ENCODE data around the gene TRMT6.

The TRMT6 gene

DNA sequence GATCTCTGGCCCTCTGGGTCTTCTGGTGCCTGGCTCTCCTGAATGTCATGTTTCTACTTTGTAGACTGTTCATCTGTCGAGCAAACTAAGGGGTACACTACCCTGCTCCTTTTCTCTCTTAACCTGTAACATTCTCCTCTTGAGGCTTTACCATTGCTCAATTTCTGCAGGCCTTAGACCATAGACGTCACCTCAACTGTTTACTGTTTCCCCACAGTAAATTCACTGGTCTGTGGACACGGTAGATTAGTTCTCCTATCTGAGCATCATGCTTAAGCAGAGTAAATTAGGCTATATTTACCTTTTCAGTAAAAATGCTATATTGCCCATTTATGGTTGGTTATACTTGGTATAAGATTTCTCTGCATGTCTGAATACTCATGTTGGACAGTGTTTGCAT lies 40.6 kb upstream of the TRMT6 start:
- H3K4me1 ChIP-seq (ENCODE audit: low read depth, poor library complexity, severe bottlenecking), result peaks cover 8% of the 10 kb centered on the region
- H3K9ac ChIP-seq, result no peak overlapping the region
- no peak overlapping the region for H2AFZ ChIP-seq (ENCODE audit: low read depth)
- H3K4me3 ChIP-seq (IDR thresholded peaks at IDR 0.05; ENCODE audit: insufficient read depth, low read depth, low read length), result no peak overlapping the region
- TF ChIP-seq, protein P1, sequence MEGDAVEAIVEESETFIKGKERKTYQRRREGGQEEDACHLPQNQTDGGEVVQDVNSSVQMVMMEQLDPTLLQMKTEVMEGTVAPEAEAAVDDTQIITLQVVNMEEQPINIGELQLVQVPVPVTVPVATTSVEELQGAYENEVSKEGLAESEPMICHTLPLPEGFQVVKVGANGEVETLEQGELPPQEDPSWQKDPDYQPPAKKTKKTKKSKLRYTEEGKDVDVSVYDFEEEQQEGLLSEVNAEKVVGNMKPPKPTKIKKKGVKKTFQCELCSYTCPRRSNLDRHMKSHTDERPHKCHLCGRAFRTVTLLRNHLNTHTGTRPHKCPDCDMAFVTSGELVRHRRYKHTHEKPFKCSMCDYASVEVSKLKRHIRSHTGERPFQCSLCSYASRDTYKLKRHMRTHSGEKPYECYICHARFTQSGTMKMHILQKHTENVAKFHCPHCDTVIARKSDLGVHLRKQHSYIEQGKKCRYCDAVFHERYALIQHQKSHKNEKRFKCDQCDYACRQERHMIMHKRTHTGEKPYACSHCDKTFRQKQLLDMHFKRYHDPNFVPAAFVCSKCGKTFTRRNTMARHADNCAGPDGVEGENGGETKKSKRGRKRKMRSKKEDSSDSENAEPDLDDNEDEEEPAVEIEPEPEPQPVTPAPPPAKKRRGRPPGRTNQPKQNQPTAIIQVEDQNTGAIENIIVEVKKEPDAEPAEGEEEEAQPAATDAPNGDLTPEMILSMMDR (conservative IDR thresholded peaks at IDR 0.05; ENCODE audit: low read depth, low read length), result no peak
- no peaks in the 10 kb centered on the region; the same call in 1 of the 2 replicates for H3K36me3 ChIP-seq (ENCODE audit: insufficient read depth)
- H3K4me2 ChIP-seq, result no peak overlapping the region
- H3K27me3 ChIP-seq (ENCODE audit: insufficient read depth, low read depth), result no peaks in the 10 kb centered on the region
- no peaks in the 10 kb centered on the region for H3K79me2 ChIP-seq (ENCODE audit: insufficient read depth, low read depth)
- no peak overlapping the region for H3K27ac ChIP-seq
- no peaks in the 10 kb centered on the region for H4K20me1 ChIP-seq (ENCODE audit: insufficient read depth)

DNA sequence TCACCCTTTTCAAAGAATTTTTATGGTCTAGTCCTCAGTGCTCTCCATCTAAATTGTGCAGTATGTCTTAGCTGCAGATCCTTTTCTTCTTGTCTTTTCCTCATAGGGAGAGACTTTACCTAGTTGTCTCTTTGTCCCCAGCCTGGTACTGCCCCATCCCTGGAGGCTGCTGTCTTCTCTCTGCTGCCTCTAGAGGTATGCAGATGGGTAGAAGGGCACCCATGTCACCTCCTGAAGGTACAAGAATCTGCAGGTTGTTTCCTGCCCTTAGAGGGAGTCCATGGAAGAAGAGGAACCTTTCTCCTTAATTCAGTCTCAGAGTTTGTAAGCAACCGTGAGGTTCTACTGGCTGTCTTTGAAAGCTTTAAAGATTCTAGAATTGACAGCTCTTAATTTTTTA lies 39.2 kb upstream of the TRMT6 start:
- Histone ChIP-seq H3K4me1 (ENCODE audit: low read depth, poor library complexity, severe bottlenecking) (no peaks in the 10 kb centered on the region), H3K79me2 (ENCODE audit: insufficient read depth, low read depth) (no peaks in the 10 kb centered on the region), H3K27ac (no peak overlapping the region), H3K27me3 (ENCODE audit: insufficient read depth, low read depth) (no peaks in the 10 kb centered on the region), H4K20me1 (ENCODE audit: insufficient read depth) (no peaks in the 10 kb centered on the region), H2AFZ (ENCODE audit: low read depth) (no peak overlapping the region), H3K4me2 (no peak overlapping the region), H3K9ac (no peak overlapping the region), H3K4me3 (IDR thresholded peaks at IDR 0.05; ENCODE audit: insufficient read depth, low read depth, low read length) (no peak overlapping the region), H3K36me3 (ENCODE audit: insufficient read depth) (no peaks in the 10 kb centered on the region; the same call in 1 of the 2 replicates)
- TF ChIP-seq, protein P1 (conservative IDR thresholded peaks at IDR 0.05; ENCODE audit: low read depth, low read length), result 0 out of 2 replicates have a peak, but pooled peaks have one; percentile 15

DNA sequence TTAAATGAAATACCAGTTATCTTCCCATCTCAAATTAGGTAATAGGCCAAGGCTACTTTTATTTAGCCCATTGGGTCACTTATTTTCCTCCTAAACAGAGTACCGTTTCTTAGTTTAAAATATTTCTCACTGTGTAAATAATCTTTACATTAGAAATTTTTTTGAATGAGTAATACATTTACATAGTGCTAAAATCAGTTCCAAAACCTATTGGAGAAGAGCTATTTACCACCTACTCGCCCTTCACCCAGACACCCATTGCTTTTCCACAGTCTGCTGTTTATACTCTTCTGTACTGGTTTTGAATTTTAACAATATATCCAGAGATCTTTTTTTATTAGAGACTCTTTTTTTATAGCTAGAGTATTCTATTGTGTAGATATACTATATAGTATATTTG lies 37.0 kb upstream of the TRMT6 start:
- H2AFZ ChIP-seq (ENCODE audit: low read depth), result no peak overlapping the region
- H3K4me2 ChIP-seq, result no peak overlapping the region
- no peak overlapping the region for H3K4me3 ChIP-seq (IDR thresholded peaks at IDR 0.05; ENCODE audit: insufficient read depth, low read depth, low read length)
- no peaks in the 10 kb centered on the region for H4K20me1 ChIP-seq (ENCODE audit: insufficient read depth)
- no peak overlapping the region for H3K9ac ChIP-seq
- no peaks in the 10 kb centered on the region for H3K4me1 ChIP-seq (ENCODE audit: low read depth, poor library complexity, severe bottlenecking)
- H3K27me3 ChIP-seq (ENCODE audit: insufficient read depth, low read depth), result no peaks in the 10 kb centered on the region
- TF ChIP-seq, protein P1 (conservative IDR thresholded peaks at IDR 0.05; ENCODE audit: low read depth, low read length), result no peak
- H3K36me3 ChIP-seq (ENCODE audit: insufficient read depth), result peaks cover 4% of the 10 kb centered on the region; the same call in 1 of the 2 replicates
- no peaks in the 10 kb centered on the region for H3K79me2 ChIP-seq (ENCODE audit: insufficient read depth, low read depth)
- H3K27ac ChIP-seq, result no peak overlapping the region

DNA sequence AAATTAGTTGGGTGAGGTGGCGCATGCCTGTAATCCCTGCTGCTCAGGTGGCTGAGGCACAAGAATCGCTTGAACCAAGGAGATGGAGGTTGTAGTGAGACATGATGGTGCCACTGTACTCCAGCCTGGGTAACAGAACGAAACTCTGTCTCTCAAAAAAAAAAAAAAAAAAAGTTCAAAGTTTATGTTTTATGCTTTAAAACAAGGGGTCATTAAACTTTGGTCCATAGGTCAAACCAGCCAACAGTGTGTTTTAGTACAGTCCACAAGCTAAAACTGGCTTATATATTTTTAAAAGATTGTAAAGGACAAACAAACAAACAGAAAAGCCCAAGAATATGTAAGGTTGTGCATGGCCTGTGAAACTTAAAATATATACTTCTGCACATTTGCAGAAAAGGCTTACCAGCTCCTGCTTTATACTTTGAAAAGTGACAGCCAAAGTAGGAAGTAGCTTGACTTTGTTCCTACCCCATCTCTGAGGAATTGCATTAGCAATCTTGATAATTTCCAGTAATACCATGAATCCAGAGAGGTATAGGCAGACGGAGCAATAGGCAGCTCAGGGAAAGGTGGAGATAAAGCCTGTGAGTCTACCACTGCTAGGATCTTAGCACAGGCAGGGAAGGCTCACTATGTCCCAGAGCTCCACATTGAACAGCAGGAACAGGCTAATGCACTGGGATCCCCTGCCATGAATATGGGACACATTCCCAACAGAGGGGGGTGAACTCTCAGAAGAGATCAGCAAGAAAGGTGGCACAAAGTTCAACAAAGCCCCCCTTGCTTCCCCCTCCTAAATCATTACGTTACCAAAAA lies 30.6 kb upstream of the TRMT6 start:
- H3K4me2 ChIP-seq, result no peak overlapping the region

More for the DNA sequence above, 30.6 kb upstream of the TRMT6 start:
- Histone ChIP-seq H3K27me3 (ENCODE audit: insufficient read depth, low read depth) (no peaks in the 10 kb centered on the region), H3K27ac (no peak overlapping the region), H2AFZ (ENCODE audit: low read depth) (no peak overlapping the region), H3K79me2 (ENCODE audit: insufficient read depth, low read depth) (no peaks in the 10 kb centered on the region), H3K4me3 (IDR thresholded peaks at IDR 0.05; ENCODE audit: insufficient read depth, low read depth, low read length) (no peak overlapping the region), H3K4me1 (ENCODE audit: low read depth, poor library complexity, severe bottlenecking) (no peaks in the 10 kb centered on the region), H3K36me3 (ENCODE audit: insufficient read depth) (peaks cover 7% of the 10 kb centered on the region; the same call in 1 of the 2 replicates), H4K20me1 (ENCODE audit: insufficient read depth) (no peaks in the 10 kb centered on the region), H3K9ac (no peak overlapping the region)
- TF ChIP-seq, protein P1 (conservative IDR thresholded peaks at IDR 0.05; ENCODE audit: low read depth, low read length), result no peak

Data from KMS-11 (cell line).